Neuronal stem cell (in vitro differentiated cells): ENCODE data around the gene MYO1E.

ENCODE experiments used
- DNase-seq: peaks from one replicate; pipeline ENCODE4 v3.0.0-alpha.2; 2013; ENCODE audit warnings: low spot score
- H2AFZ ChIP-seq: one replicate; pipeline ENCODE4 v1.6.1; 2013; ENCODE audit warnings: mild to moderate bottlenecking, low read length, inconsistent platforms
- H2AK5ac ChIP-seq: 2 replicates; pipeline ENCODE4 v1.6.1; 2013; ENCODE audit warnings: low read depth, mild to moderate bottlenecking, inconsistent platforms, low read length, moderate library complexity, mixed read lengths
- H2BK120ac ChIP-seq: 2 replicates; pipeline ENCODE4 v1.6.1; 2013; ENCODE audit warnings: low read depth, mild to moderate bottlenecking, inconsistent platforms, low read length, moderate library complexity, mixed read lengths
- H2BK12ac ChIP-seq: one replicate; pipeline ENCODE4 v1.6.1; 2013; ENCODE audit warnings: low read length, inconsistent platforms
- H2BK15ac ChIP-seq: 2 replicates; pipeline ENCODE4 v1.6.1; 2013; ENCODE audit warnings: mild to moderate bottlenecking, low read length, inconsistent platforms, mixed read lengths
- H2BK5ac ChIP-seq: one replicate; pipeline ENCODE4 v1.6.1; 2013; ENCODE audit warnings: inconsistent platforms, mild to moderate bottlenecking, low read length, moderate library complexity
- H3K14ac ChIP-seq: one replicate; pipeline ENCODE4 v1.6.1; 2013; ENCODE audit warnings: low read length, inconsistent platforms
- H3K18ac ChIP-seq: 2 replicates; pipeline ENCODE4 v1.6.1; 2013; ENCODE audit warnings: low read length, inconsistent platforms
- H3K23ac ChIP-seq: 2 replicates; pipeline ENCODE4 v1.6.1; 2013; ENCODE audit warnings: low read depth, mild to moderate bottlenecking, mixed read lengths, low read length, inconsistent platforms; ENCODE audit not compliant: poor library complexity
- H3K27ac ChIP-seq: replicated peaks from 3 replicates; pipeline ENCODE4 v1.5.1; 2013; ENCODE audit warnings: low read length, inconsistent platforms
- H3K27me3 ChIP-seq, 3 experiments: 2 replicates each; pipeline ENCODE4 v1.6.1; 2013; ENCODE audit warnings: low read length in 3 of 3, mild to moderate bottlenecking in 2 of 3, inconsistent platforms in 1 of 3, low read depth in 1 of 3, mixed read lengths in 1 of 3, moderate library complexity in 1 of 3; ENCODE audit not compliant: control insufficient read depth in 3 of 3, insufficient read depth in 3 of 3
- H3K36me3 ChIP-seq, 2 donors: replicated peaks in 1 of 2; 2 replicates each; pipeline ENCODE4 v1.6.1; 2013; ENCODE audit warnings: low read length in 2 of 2; ENCODE audit not compliant: control insufficient read depth in 2 of 2, insufficient read depth in 2 of 2
- H3K4ac ChIP-seq: 2 replicates; pipeline ENCODE4 v1.6.1; 2013; ENCODE audit warnings: inconsistent platforms, mild to moderate bottlenecking, low read length, moderate library complexity
- H3K4me1 ChIP-seq, 2 donors: 1 replicate in 1 of 2; 2 replicates in 1 of 2; pipeline ENCODE4 v1.6.1; 2013; ENCODE audit warnings: low read length in 2 of 2, low read depth in 1 of 2; ENCODE audit not compliant: control insufficient read depth in 2 of 2, insufficient read depth in 1 of 2
- H3K4me2 ChIP-seq: one replicate; pipeline ENCODE4 v1.6.1; 2013; ENCODE audit warnings: mild to moderate bottlenecking, low read length, inconsistent platforms; ENCODE audit not compliant: insufficient read depth, poor library complexity, severe bottlenecking
- H3K4me3 ChIP-seq, 2 donors: 2 replicates each; pipeline ENCODE4 v1.5.1; 2013; ENCODE audit warnings: low read length in 2 of 2, mild to moderate bottlenecking in 2 of 2, inconsistent platforms in 1 of 2, moderate library complexity in 1 of 2
- H3K79me1 ChIP-seq: one replicate; pipeline ENCODE4 v1.6.1; 2013; ENCODE audit warnings: low read depth, mild to moderate bottlenecking, inconsistent platforms, low read length, moderate library complexity
- H3K9ac ChIP-seq: one replicate; pipeline ENCODE4 v1.6.1; 2013; ENCODE audit warnings: mild to moderate bottlenecking, low read depth, low read length, inconsistent platforms; ENCODE audit not compliant: poor library complexity
- H3K9me3 ChIP-seq, 2 donors: replicated peaks in 1 of 2; 2 replicates each; pipeline versions ENCODE3 to v1.6.1; 2013; ENCODE audit warnings: low read length in 2 of 2, mild to moderate bottlenecking in 2 of 2, inconsistent platforms in 1 of 2, low read depth in 1 of 2, mixed read lengths in 1 of 2, moderate library complexity in 1 of 2; ENCODE audit not compliant: control insufficient read depth in 2 of 2, insufficient read depth in 1 of 2
- H4K8ac ChIP-seq: one replicate; pipeline ENCODE4 v1.6.1; 2013; ENCODE audit warnings: low read depth, mild to moderate bottlenecking, inconsistent platforms, low read length, moderate library complexity
- H4K91ac ChIP-seq: one replicate; pipeline ENCODE4 v1.6.1; 2013; ENCODE audit warnings: low read length, low read depth, mild to moderate bottlenecking, inconsistent platforms; ENCODE audit not compliant: poor library complexity
- WGBS, 2 donors: extraction: QIAGEN DNeasy Blood & Tissue Kit; methylation state at CpG; one replicate each; pipeline ENCODE4 v1.1.7; 2013; ENCODE audit warnings: missing lambda C conversion rate in 2 of 2, mixed read lengths in 1 of 2; ENCODE audit not compliant: insufficient read length in 2 of 2, insufficient replicate concordance in 1 of 2; ENCODE audit errors: extremely low coverage in 2 of 2; 5-methylcytosine and 5-hydroxymethylcytosine counted together

The MYO1E gene

DNA sequence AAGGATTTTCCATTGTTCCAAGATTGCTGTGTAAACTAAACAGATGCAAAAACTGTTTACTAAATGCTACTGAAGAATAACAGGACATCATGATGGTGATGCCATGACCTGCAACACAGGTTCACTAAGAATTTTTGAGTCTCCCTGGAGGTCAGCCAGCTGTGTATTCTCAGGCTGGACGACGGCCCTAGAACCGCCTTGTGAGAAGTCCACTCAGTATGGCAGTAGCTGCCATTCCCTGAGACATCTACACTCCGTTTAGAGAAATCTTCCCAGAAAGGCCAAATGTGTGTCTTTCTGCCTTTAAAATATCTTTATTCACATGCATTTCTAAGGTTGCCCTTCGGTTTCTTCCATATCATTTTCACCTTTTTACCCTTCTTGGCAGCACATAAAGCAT, 63.3 kb downstream of the MYO1E start:
- no peak overlapping the region for H4K91ac ChIP-seq
- no peak overlapping the region for H3K4me2 ChIP-seq
- no peak overlapping the region for H2BK15ac ChIP-seq
- no peak overlapping the region for H3K4me3 ChIP-seq
- H3K79me1 ChIP-seq, result no peaks in the 10 kb centered on the region
- no peak overlapping the region for H2BK5ac ChIP-seq
- peaks cover 0 to 5% of the 10 kb centered on the region in 2 donors for H3K4me1 ChIP-seq
- H3K9ac ChIP-seq, result no peak overlapping the region
- no peak overlapping the region for H2AK5ac ChIP-seq
- no peak overlapping the region for H2AFZ ChIP-seq
- H3K23ac ChIP-seq, result no peak overlapping the region
- DNase-seq, result no peak
- no CpG with 5 or more reads among the region's 5 CpGs for WGBS, 2 donors
- no peak overlapping the region for H3K4ac ChIP-seq
- no peaks in the 10 kb centered on the region for H3K27me3 ChIP-seq
- no peak overlapping the region for H3K14ac ChIP-seq
- H2BK12ac ChIP-seq, result no peak overlapping the region
- no peak overlapping the region for H4K8ac ChIP-seq
- H3K18ac ChIP-seq, result no peak overlapping the region
- H3K27ac ChIP-seq, result no peak overlapping the region
- H2BK120ac ChIP-seq, result no peak overlapping the region
- H3K36me3 ChIP-seq, result no peaks in the 10 kb centered on the region
- H3K9me3 ChIP-seq, result peaks cover 0 to 2% of the 10 kb centered on the region in 2 donors

DNA sequence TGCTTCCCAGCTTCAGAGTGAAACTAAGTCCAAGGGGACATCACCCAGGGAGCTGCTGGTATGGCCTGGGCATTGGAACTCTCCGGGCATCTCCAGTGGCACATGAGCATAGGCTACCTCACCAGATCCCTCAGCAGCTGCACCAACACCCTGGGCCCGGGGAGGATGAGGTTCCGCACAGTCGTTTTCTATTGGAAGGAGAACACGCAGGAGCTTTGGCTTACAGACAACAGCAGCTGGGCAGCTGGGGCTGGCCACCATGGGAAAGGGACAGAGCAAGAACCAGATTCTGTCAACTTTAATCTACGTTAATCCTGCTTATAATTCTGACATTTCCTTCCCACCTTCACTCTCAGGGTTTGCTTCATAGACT, 65.5 kb downstream of the MYO1E start:
- Histone ChIP-seq H3K27ac (no peak overlapping the region), H2AK5ac (no peak overlapping the region), H2BK12ac (no peak overlapping the region), H3K36me3 (no peaks in the 10 kb centered on the region), H3K14ac (no peak overlapping the region), H4K8ac (no peak overlapping the region), H4K91ac (no peak overlapping the region), H3K4ac (no peak overlapping the region), H3K4me1 (peaks cover 0 to 3% of the 10 kb centered on the region in 2 donors), H3K18ac (peak overlapping the region; percentile 11), H3K27me3 (no peaks in the 10 kb centered on the region), H3K9ac (no peak overlapping the region), H2BK5ac (no peak overlapping the region), H3K79me1 (no peaks in the 10 kb centered on the region), H3K4me2 (no peak overlapping the region), H2BK15ac (no peak overlapping the region), H3K9me3 (peaks cover 0 to 2% of the 10 kb centered on the region in 2 donors), H2AFZ (no peak overlapping the region), H3K23ac (no peak overlapping the region), H2BK120ac (no peak overlapping the region), H3K4me3 (no peak overlapping the region)
- no CpG with 5 or more reads among the region's 6 CpGs for WGBS, 2 donors
- no peak for DNase-seq

DNA sequence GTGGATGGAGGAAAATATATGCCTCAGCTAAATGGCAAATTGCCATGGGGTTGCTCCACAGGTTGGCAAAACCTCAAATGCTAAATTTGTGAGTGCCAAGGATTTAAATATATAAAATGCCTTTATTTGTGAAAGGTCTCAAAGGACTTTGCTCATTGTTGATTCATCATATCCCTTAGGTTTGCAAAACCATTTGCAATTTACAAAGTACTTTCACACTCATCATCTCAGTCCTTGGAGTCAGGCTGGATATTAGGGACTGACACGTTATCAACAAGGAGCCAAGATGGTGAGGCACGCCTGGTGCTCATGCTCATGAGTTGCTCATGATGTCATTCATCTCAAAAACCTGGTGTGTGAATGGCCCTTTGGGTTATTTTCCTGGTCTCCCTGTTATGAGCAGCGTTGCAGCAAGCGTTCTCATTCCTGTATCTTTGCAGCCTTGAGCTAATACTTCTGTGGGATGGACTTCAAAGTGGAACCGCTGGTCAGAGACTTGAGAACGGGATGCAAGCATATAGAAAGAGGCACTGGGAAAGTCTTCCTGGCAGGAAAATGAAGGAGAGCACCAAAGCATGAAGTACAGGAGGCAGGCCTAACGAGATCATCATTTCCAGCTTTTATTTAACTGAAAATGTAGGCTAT, 66.0 kb downstream of the MYO1E start:
- Histone ChIP-seq H3K4ac (no peak overlapping the region), H3K14ac (no peak overlapping the region), H3K9me3 (peaks cover 0 to 2% of the 10 kb centered on the region in 2 donors), H3K9ac (no peak overlapping the region), H3K36me3 (no peaks in the 10 kb centered on the region), H3K4me1 (peaks cover 0 to 3% of the 10 kb centered on the region in 2 donors), H2AK5ac (no peak overlapping the region), H3K27me3 (no peaks in the 10 kb centered on the region), H3K27ac (no peak overlapping the region), H3K23ac (no peak overlapping the region), H4K91ac (no peak overlapping the region), H2AFZ (no peak overlapping the region), H3K79me1 (no peaks in the 10 kb centered on the region), H2BK15ac (no peak overlapping the region), H2BK120ac (no peak overlapping the region), H4K8ac (no peak overlapping the region), H3K4me2 (no peak overlapping the region), H3K18ac (no peak overlapping the region), H2BK5ac (no peak overlapping the region), H3K4me3 (no peak overlapping the region), H2BK12ac (no peak overlapping the region)
- WGBS, 2 donors, result no CpG with 5 or more reads among the region's 7 CpGs
- DNase-seq, result no peak

GRCh38 chr15:59304807-59305206, 67.9 kb downstream of the MYO1E start:
- H3K18ac ChIP-seq, result no peak overlapping the region
- no peak overlapping the region for H3K4me2 ChIP-seq
- no peak for DNase-seq
- H3K14ac ChIP-seq, result no peak overlapping the region
- H3K27me3 ChIP-seq, result no peaks in the 10 kb centered on the region
- H2BK120ac ChIP-seq, result no peak overlapping the region
- peaks cover 0 to 5% of the 10 kb centered on the region in 2 donors for H3K4me1 ChIP-seq
- no peak overlapping the region for H3K23ac ChIP-seq
- H2BK12ac ChIP-seq, result no peak overlapping the region
- no CpG with 5 or more reads among the region's 6 CpGs for WGBS, 2 donors
- H3K9ac ChIP-seq, result no peak overlapping the region
- H2AK5ac ChIP-seq, result no peak overlapping the region
- no peak overlapping the region for H4K91ac ChIP-seq
- no peaks in the 10 kb centered on the region for H3K9me3 ChIP-seq
- H3K79me1 ChIP-seq, result no peaks in the 10 kb centered on the region
- no peaks in the 10 kb centered on the region for H3K36me3 ChIP-seq
- H2AFZ ChIP-seq, result no peak overlapping the region
- no peak overlapping the region for H2BK15ac ChIP-seq
- no peak overlapping the region for H4K8ac ChIP-seq
- H3K4me3 ChIP-seq, result no peak overlapping the region
- no peak overlapping the region for H2BK5ac ChIP-seq
- H3K27ac ChIP-seq, result no peak overlapping the region
- H3K4ac ChIP-seq, result no peak overlapping the region
